ENCODE measurements around the gene ADAM10. TPM values are rescaled to one million over a fixed set of nuclear protein-coding genes. Genes with fewer than 3 reads are reported as not detected.

The ADAM10 gene
- total RNA-seq, 1 experiment from 2014 or later, result 159 TPM

GRCh38 chr15:58576657-58577056 is 172.8 kb downstream of the ADAM10 start:
- H3K4me1 ChIP-seq (ENCODE audit: insufficient read depth, low read length), result no peaks in the 10 kb centered on the region
- H3K27ac Mint-ChIP-seq, result no peak overlapping the region
- H3K4ac ChIP-seq (ENCODE audit: low read depth, low read length), result no peak overlapping the region
- no peak overlapping the region for H3K18ac ChIP-seq (ENCODE audit: insufficient read length, low read depth, low read length)
- no peak overlapping the region for H3K23ac ChIP-seq (ENCODE audit: insufficient read length, low read depth, low read length)
- H2BK12ac ChIP-seq (ENCODE audit: insufficient read length, low read depth, low read length), result no peak overlapping the region
- H3K79me2 ChIP-seq (ENCODE audit: insufficient read depth, low read length), result no peaks in the 10 kb centered on the region
- H3K4me2 ChIP-seq (ENCODE audit: insufficient read depth, insufficient read length, low read length), result no peak overlapping the region
- H4K91ac ChIP-seq (ENCODE audit: insufficient read length, low read depth, low read length), result no peak overlapping the region
- H3K9me3 ChIP-seq (ENCODE audit: control insufficient read depth, low read depth, low read length), result no peaks in the 10 kb centered on the region
- no peaks in the 10 kb centered on the region for H3K36me3 Mint-ChIP-seq (ENCODE audit: insufficient read depth in 1 of 3, low read depth in 3 of 3)
- H2AFZ ChIP-seq (ENCODE audit: low read length), result no peak overlapping the region
- H3K27me3 Mint-ChIP-seq (ENCODE audit: low read depth), result no peaks in the 10 kb centered on the region
- no peak overlapping the region for H2AK5ac ChIP-seq (ENCODE audit: insufficient read length, low read length)
- H2BK120ac ChIP-seq (ENCODE audit: low read depth, low read length, poor library complexity, severe bottlenecking), result peak overlapping the region; percentile 19
- no peak overlapping the region for H3K27ac ChIP-seq (ENCODE audit: insufficient read length, low read depth, low read length)
- H3K79me1 ChIP-seq (ENCODE audit: insufficient read depth, low read depth, low read length, poor library complexity, severe bottlenecking), result no peaks in the 10 kb centered on the region
- H3K23me2 ChIP-seq (ENCODE audit: insufficient read length, low read depth, low read length, poor library complexity, severe bottlenecking), result no peaks in the 10 kb centered on the region
- no peaks in the 10 kb centered on the region; a peak in 1 of 5 replicates for H3K9me3 Mint-ChIP-seq
- H2BK20ac ChIP-seq (ENCODE audit: low read depth, low read length, poor library complexity, severe bottlenecking), result no peak overlapping the region
- H2BK5ac ChIP-seq (ENCODE audit: insufficient read length, low read length), result no peak overlapping the region
- H3K56ac ChIP-seq (ENCODE audit: insufficient read length, low read depth, low read length), result no peak overlapping the region
- no peak overlapping the region for H3T11ph ChIP-seq (ENCODE audit: low read length)
- no peak for TF ChIP-seq CTCF (conservative IDR thresholded peaks at IDR 0.05)
- H3K4me3 Mint-ChIP-seq, result no peak overlapping the region
- no peak overlapping the region for H4K8ac ChIP-seq (replicated peaks; ENCODE audit: insufficient read length, low read depth, low read length)
- no peak for DNase-seq
- H2BK15ac ChIP-seq (ENCODE audit: low read depth, low read length), result no peak overlapping the region
- H3K14ac ChIP-seq (ENCODE audit: insufficient read depth, low read length), result no peak overlapping the region
- H4K5ac ChIP-seq (ENCODE audit: insufficient read length, low read depth, low read length), result no peak overlapping the region
- H3K27me3 ChIP-seq (ENCODE audit: insufficient read depth, low read length), result no peaks in the 10 kb centered on the region
- no peak overlapping the region for H3K9ac ChIP-seq (ENCODE audit: extremely low read depth, insufficient read length, low read length)
- H4K20me1 ChIP-seq (ENCODE audit: control insufficient read depth, insufficient read depth, insufficient read length), result no peaks in the 10 kb centered on the region
- H3K4me1 Mint-ChIP-seq, result no peaks in the 10 kb centered on the region; a peak in 1 of 4 replicates

Data from H9 (cell line).